ENCODE data around the gene TTLL1. TPM values are rescaled to one million over a fixed set of nuclear protein-coding genes. Genes with fewer than 3 reads are reported as not detected.

TTLL1 gene
- total and polyA plus RNA-seq, 2 experiments from 2014 or later: 33.0 to 38.2 TPM

DNA sequence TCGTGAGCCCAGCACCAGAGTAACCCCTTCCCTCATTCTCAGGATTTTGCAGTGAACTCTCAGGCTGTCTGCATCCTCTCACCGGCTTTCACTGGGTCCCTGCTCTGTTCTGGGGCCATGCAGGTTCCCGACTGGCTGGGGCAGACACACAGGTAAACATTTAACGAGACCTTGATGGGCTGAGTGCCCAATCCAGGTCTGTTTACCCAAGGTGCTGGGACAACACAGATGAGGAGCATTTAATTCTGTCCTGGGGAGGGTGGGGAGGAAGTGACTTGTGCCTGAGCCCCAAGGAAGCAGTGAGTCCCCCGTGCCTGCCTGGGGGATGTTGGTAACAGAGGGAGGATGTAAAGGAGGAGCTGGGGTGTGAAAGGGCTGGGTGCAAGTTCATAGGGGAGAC lies 25.8 kb upstream of the TTLL1 start:
- TF ChIP-seq CTCF (IDR thresholded peaks at IDR 0.05; ENCODE audit: low read depth, low read length): no peak
- H3K27me3 ChIP-seq: peaks cover 20% of the 10 kb centered on the region
- no peak for DNase-seq (ENCODE audit: low read depth in 1 of 2, low spot score in 1 of 2)

GRCh38 chr22:43113526-43114251 lies 24.5 kb upstream of the TTLL1 start:
- Histone ChIP-seq H3K27me3 (peaks cover 28% of the 10 kb centered on the region), H3K4me3 (no peak overlapping the region), H3K4me1 (ENCODE audit: low read depth) (no peaks in the 10 kb centered on the region), H3K36me3 (no peaks in the 10 kb centered on the region), H3K27ac (no peak overlapping the region), H3K9me3 (ENCODE audit: low read depth) (no peaks in the 10 kb centered on the region)
- TF ChIP-seq CTCF (IDR thresholded peaks at IDR 0.05; ENCODE audit: low read depth, low read length): no peak
- no peak for DNase-seq (ENCODE audit: low read depth in 1 of 2, low spot score in 1 of 2)

More for the DNA sequence above, 25.8 kb upstream of the TTLL1 start:
- H3K27ac ChIP-seq: no peak overlapping the region
- no peaks in the 10 kb centered on the region for H3K4me1 ChIP-seq (ENCODE audit: low read depth)
- H3K9me3 ChIP-seq (ENCODE audit: low read depth): no peaks in the 10 kb centered on the region
- H3K36me3 ChIP-seq: no peaks in the 10 kb centered on the region
- no peak overlapping the region for H3K4me3 ChIP-seq

DNA sequence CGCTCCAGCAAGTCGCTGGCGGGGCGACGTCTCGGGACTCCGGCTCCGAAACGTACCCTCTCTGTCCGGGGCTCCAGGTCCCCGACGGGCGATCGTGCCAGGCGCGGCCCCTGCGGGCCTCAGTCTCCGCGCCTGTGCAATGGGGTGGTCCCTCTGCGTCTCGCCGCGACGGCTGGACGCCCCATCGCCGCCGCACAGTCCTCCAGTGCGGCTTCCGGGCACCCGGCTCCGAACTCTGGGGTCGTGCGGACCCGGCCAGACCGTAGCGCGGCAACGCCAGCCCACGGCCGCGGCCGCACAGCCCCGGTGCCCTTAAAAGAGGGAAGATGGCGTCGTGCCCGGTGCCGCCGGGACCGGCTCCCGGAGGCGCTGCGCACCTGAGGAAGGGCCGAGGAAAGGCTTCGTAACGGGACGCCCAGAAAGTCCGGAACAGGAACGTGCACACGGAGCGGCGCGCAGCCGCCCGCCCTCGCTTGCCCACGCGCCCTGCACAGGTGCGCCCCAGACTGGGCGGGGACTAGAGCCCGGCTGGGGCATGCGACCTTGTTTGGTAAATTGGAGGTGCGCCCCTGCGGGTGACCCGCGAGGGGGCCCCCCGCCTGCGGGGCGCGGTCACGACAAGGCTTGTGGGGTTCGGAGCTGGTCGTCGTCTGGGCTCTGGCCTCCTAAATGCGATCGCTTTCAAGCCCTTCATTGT lies 21.9 kb upstream of the TTLL1 start:
- peaks cover 28% of the 10 kb centered on the region for H3K27me3 ChIP-seq
- no peak overlapping the region for H3K27ac ChIP-seq
- peak overlapping the region; percentile 49 for H3K4me3 ChIP-seq
- H3K4me1 ChIP-seq (ENCODE audit: low read depth): no peaks in the 10 kb centered on the region
- H3K9me3 ChIP-seq (ENCODE audit: low read depth): no peaks in the 10 kb centered on the region
- no peaks in the 10 kb centered on the region for H3K36me3 ChIP-seq
- no peak for TF ChIP-seq CTCF (IDR thresholded peaks at IDR 0.05; ENCODE audit: low read depth, low read length)
- DNase-seq (ENCODE audit: low read depth in 1 of 2, low spot score in 1 of 2): peak in 1 of 2 donors; percentile 34

GRCh38 chr22:43110444-43110926 lies 21.3 kb upstream of the TTLL1 start, which contains the start of gene BIK:
Gene BIK, plus strand, starts transcription at chr22:43110750. Its CDS starts 13,273 bp downstream, at chr22:43124023.
- H3K4me3 ChIP-seq: peak within 1 kb of the TSS; percentile 49
- TF ChIP-seq CTCF (IDR thresholded peaks at IDR 0.05; ENCODE audit: low read depth, low read length): peak; percentile 31
- no peaks in the 10 kb centered on the region for H3K4me1 ChIP-seq (ENCODE audit: low read depth)
- no peak within 1 kb of the TSS for H3K27ac ChIP-seq
- no peaks in the 10 kb centered on the region for H3K36me3 ChIP-seq
- H3K27me3 ChIP-seq: peaks cover 28% of the 10 kb centered on the region
- H3K9me3 ChIP-seq (ENCODE audit: low read depth): no peaks in the 10 kb centered on the region
- peak; percentile 35 to 75 for DNase-seq (ENCODE audit: low read depth in 1 of 2, low spot score in 1 of 2)

DNA sequence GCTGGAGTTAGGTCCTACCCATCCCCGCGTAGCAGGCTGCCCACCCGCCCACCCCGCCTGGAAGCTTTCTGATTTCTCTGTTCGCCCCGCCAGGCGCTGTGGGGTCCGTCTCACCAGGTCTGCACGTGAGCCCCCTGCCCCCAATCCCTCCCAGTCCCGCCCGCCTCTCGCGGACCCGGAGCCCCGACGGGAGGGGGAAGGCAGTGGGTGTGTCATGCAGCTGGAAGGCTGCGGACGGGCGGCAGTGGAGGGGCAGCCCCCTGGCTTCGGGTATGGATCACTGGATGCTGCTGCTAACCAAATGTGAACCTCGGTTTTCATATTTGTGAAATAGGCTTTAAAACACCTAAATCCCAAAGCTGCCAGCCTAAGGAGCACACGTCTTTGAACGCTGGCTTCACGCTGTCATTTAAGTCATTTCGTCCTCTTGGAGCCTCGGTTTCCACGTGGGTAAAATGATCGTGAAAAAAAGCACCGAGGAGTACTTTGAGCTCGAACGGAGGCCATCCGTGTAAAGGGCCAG lies 20.8 kb upstream of the TTLL1 start:
- no peak overlapping the region for H3K27ac ChIP-seq
- no peak for TF ChIP-seq CTCF (IDR thresholded peaks at IDR 0.05; ENCODE audit: low read depth, low read length)
- DNase-seq (ENCODE audit: low read depth in 1 of 2, low spot score in 1 of 2): no peak

More for the DNA sequence above, 20.8 kb upstream of the TTLL1 start:
- Histone ChIP-seq H3K4me3 (peak overlapping the region; percentile 49), H3K9me3 (ENCODE audit: low read depth) (no peaks in the 10 kb centered on the region), H3K4me1 (ENCODE audit: low read depth) (peaks cover under 1% of the 10 kb centered on the region), H3K27me3 (peaks cover 28% of the 10 kb centered on the region), H3K36me3 (no peaks in the 10 kb centered on the region)

Measured in cardiac muscle cell (in vitro differentiated cells and primary cell).